Measurements from ENCODE around the gene ZDHHC13.

DNA sequence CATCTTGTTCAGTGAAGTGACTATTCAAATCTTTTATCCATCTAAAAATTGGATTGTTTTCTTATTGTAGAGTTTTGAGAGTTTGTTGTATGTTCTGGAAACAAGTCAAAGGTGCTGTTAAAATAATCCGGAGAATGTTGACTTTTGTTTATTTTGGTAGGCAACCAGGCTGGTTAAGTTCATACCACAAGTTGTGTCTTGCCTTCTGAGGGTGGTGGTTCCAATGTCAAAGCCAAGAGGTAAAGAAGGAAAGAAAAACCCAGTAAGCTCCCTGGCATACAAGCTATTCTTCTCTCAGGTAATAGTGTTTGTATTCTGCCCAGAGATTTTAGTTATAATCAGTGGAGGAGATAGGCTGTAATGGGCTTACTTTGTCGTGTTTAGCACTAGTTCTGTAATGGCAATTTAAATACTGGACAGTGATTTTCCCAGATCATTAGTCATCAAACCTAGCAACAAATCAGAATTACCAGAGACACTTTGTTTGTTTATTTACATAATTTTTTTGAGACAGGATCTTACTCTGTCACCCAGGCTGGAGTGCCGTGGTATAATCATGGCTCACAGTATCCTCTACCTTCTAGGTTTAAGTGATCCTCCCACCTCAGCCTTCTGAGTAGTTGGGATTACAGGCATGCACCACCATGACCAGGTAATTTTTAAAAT is 99.9 kb downstream of the ZDHHC13 start:
- TF ChIP-seq LARP7 (IDR thresholded peaks at IDR 0.05) (no peak), PHB2 (IDR thresholded peaks at IDR 0.05; ENCODE audit: low read depth) (no peak), EZH2 (IDR thresholded peaks at IDR 0.05; ENCODE audit: borderline replicate concordance, low read depth, low read length) (no peak), POLR2A (conservative IDR thresholded peaks at IDR 0.05) (no peak), ZNF668 (CRISPR knock-in tag; IDR thresholded peaks at IDR 0.05) (no peak), FOS (IDR thresholded peaks at IDR 0.05; ENCODE audit: extremely low read depth, insufficient read length) (no peak), SIN3A (IDR thresholded peaks at IDR 0.05; ENCODE audit: borderline replicate concordance in 2 of 2, control insufficient read depth in 1 of 2, low read depth in 2 of 2, low read length in 2 of 2) (no peak), ZNF589 (CRISPR knock-in tag; IDR thresholded peaks at IDR 0.05; ENCODE audit: low read depth) (no peak), MTA1 (IDR thresholded peaks at IDR 0.05; ENCODE audit: borderline replicate concordance) (no peak), ZBTB8A (IDR thresholded peaks at IDR 0.05; ENCODE audit: partially characterized antibody) (no peak), NFATC3 (IDR thresholded peaks at IDR 0.05) (no peak), TEAD1 (CRISPR knock-in tag; IDR thresholded peaks at IDR 0.05) (no peak)
- TF ChIP-seq, protein P1, sequence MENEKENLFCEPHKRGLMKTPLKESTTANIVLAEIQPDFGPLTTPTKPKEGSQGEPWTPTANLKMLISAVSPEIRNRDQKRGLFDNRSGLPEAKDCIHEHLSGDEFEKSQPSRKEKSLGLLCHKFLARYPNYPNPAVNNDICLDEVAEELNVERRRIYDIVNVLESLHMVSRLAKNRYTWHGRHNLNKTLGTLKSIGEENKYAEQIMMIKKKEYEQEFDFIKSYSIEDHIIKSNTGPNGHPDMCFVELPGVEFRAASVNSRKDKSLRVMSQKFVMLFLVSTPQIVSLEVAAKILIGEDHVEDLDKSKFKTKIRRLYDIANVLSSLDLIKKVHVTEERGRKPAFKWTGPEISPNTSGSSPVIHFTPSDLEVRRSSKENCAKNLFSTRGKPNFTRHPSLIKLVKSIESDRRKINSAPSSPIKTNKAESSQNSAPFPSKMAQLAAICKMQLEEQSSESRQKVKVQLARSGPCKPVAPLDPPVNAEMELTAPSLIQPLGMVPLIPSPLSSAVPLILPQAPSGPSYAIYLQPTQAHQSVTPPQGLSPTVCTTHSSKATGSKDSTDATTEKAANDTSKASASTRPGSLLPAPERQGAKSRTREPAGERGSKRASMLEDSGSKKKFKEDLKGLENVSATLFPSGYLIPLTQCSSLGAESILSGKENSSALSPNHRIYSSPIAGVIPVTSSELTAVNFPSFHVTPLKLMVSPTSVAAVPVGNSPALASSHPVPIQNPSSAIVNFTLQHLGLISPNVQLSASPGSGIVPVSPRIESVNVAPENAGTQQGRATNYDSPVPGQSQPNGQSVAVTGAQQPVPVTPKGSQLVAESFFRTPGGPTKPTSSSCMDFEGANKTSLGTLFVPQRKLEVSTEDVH (IDR thresholded peaks at IDR 0.05; ENCODE audit: low read depth, partially characterized antibody) = no peak
- TF ChIP-seq, protein P2, sequence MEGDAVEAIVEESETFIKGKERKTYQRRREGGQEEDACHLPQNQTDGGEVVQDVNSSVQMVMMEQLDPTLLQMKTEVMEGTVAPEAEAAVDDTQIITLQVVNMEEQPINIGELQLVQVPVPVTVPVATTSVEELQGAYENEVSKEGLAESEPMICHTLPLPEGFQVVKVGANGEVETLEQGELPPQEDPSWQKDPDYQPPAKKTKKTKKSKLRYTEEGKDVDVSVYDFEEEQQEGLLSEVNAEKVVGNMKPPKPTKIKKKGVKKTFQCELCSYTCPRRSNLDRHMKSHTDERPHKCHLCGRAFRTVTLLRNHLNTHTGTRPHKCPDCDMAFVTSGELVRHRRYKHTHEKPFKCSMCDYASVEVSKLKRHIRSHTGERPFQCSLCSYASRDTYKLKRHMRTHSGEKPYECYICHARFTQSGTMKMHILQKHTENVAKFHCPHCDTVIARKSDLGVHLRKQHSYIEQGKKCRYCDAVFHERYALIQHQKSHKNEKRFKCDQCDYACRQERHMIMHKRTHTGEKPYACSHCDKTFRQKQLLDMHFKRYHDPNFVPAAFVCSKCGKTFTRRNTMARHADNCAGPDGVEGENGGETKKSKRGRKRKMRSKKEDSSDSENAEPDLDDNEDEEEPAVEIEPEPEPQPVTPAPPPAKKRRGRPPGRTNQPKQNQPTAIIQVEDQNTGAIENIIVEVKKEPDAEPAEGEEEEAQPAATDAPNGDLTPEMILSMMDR (IDR thresholded peaks at IDR 0.05 in 2 of 3, conservative IDR thresholded peaks at IDR 0.05 in 1 of 3; ENCODE audit: insufficient read depth in 2 of 3, low read depth in 1 of 3, low read length in 3 of 3) = no peak

Measured in K562 (cell line).